ENCODE data around the gene OSBPL5.

OSBPL5 gene

GRCh38 chr11:3133261-3134217 lies 31.6 kb downstream of the OSBPL5 start:
- DNase-seq = no peak

DNA sequence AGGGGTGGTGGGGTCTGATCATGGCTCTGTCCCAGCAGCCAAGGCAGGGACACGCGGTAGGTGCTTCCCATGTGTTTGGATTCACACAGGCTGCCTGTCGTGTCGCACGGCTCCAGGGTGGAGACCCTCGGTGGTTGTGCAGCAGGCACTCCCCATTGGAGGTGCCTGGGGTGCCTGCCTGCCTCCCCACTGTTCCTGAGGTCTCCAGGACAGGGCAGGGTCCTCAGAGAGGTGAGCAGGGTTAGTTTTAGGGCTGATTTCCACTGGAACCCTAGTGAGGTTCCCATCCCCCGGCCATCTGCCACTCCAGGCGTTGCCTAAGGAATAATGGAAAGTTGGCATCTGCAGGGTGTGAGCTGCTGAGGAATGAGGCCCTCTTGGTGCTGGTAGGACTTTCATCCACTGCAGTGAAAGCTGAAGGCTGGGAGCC lies 32.3 kb downstream of the OSBPL5 start:
- DNase-seq = no peak

- no peak for DNase-seq
Measured at GRCh38 chr11:3132271-3132781, 32.8 kb downstream of the OSBPL5 start.

- no peak for DNase-seq
Measured at GRCh38 chr11:3131330-3131941, 33.7 kb downstream of the OSBPL5 start.

GRCh38 chr11:3130269-3131071 lies 34.6 kb downstream of the OSBPL5 start:
- no peak for DNase-seq

DNA sequence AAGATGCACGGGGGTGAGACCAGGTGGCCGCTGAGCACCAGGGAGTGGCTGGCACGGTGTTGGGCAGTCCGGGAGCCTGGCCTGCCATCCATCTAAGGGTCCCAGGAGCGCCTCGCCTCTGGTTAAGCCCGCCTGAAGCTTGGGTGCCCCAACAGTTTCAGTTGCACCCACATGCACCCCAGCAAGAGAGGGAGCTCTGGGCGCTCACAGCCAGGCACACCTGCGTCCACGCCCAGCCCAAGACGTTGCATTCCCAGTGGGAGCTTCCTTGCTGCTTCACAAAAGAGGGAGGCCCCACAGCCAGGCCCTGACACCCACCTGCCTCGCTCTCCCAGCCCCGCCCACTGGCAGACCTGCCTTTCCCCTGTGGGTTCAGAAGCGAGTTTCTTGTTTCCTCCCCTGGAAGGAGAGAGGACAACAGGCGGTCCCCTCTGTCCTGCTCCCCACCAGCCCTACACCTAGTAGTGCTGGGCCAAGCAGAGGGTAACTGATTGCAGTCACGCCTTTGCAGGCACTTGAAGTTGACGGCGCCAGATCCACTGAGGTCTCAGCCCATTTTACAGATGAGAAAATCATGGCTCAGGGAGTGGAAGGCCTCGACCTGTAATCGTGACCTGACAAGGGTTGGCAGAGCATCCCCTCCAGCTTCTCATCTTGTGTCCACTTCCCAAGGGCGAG lies 35.4 kb downstream of the OSBPL5 start:
- no peak for DNase-seq

DNA sequence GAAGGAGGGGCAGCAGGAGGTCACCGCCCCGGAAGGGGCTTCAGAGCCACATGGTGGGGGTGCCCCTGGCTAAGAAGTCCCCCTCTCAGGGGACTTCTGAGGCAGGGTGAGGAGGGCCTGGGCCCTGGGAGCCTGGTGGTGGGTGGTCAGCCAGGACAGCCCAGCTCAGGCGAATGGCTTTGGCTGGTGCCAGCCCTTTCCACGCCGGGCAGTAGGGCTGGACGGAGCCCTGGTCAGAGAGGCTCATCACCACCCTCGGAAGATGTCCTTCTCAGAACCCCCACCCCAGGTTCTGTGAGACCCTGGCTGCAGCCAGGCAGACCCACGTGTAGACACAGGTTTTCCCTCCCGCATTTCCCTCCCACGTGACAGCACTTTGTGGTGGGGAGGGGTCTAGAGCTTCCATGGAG lies 35.9 kb downstream of the OSBPL5 start:
- DNase-seq = no peak

GRCh38 chr11:3128356-3129180 lies 36.5 kb downstream of the OSBPL5 start:
- no peak for DNase-seq

- no peak for DNase-seq
Measured at GRCh38 chr11:3127706-3128355, 37.3 kb downstream of the OSBPL5 start.

GRCh38 chr11:3126901-3127691 lies 38.0 kb downstream of the OSBPL5 start:
- DNase-seq = no peak

DNA sequence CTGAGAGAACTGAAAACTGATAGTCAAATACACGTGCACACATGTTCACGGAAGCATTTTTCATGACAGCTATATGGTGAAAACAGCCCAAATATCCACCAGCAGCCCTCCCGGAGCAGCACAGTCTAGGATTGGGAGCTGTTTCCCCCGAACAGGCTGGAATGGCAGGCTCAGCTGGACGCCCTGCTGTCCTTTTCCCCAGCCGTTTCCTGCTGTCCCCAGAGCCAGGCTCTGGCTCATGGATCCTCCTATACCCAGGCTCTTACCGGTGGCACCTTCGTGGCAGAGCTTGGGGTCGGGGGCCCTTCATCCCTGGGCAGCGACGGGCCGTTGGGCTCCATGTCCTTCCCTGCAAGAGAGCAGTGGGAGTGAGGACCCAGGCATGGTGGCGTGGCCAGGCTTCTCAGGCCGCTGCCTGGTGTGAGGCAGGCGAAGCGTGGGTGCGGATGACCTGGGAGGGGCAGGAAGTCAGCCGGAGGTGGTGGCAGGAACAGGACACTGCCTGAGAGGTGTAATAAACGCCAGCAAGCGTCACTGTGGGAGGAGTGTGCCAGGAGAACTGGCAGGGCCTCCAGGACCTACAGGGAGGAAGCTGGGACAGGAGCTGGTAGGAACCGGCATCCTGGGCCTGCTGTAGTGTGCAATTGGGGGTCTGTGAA lies 38.8 kb downstream of the OSBPL5 start:
- no peak for DNase-seq

- DNase-seq = no peak
Measured at GRCh38 chr11:3124821-3125220, 40.3 kb downstream of the OSBPL5 start.

DNA sequence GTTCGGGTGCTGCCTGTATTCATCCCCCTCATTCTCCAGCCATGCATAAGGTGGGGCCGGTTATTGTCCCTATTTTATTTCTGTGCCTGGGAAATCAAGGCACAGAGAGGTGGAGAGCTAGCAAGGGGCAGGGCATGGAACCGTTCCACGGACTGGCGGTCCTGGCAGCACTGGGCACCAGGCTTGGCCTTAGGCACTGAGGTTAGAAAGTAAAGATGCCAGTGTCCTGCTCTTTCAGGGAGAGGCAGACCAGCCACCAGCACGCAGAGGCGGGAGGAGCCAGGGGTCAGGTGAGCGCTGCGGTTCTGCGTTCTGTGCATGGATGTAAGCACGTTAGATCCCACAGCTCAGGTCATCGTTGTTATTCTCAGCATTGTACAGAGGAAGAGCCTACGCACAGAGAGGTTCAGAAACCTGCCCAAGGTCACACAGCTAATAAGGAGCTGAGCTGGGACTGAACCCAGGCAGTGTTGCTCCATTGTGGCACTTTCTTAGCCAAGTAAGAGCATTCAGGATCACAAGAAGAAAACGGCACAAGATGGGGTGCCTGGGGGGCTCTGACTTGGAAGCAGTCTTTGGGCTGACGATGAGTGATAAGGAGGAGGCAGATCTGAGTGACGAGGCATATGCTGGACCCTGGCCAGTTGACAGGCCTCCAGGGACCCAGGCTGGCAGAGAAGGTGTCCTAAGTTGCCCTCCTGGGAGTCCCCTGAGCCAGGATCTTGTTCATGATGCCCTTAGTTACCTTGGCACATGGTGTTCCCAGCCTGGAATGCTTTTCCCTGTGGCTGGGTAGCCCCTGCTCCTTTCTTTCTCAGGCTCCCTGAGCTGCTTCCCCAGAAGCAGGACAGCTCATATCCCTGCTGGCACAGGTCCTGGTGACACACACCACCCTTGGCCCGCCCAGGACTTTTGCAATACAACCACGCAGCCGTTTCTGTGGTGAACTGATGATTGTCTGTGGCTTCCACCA lies 41.1 kb downstream of the OSBPL5 start:
- DNase-seq = no peak

DNA sequence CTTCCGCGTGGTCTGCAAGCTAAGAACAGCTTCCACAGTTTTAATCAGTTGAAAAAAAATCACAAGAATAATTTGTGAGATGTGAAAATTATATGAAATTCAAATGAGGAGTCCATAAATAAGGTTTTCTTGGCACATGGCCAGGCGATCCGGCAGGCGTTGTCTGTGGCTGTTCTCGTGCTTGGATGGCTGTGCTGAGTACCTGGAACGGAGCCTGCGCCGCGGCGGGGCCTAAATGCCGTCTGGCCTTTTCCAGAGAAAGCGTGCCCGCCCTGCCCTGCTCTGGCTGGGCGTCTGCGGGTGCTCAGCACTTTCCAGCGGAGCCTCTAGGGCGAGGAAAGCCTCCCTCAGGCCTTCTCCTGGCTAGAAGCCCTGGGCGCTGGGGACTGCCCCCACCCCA lies 41.8 kb downstream of the OSBPL5 start:
- DNase-seq = peak; percentile 21

- DNase-seq = no peak
Measured at GRCh38 chr11:3122775-3123201, 42.3 kb downstream of the OSBPL5 start.

DNA sequence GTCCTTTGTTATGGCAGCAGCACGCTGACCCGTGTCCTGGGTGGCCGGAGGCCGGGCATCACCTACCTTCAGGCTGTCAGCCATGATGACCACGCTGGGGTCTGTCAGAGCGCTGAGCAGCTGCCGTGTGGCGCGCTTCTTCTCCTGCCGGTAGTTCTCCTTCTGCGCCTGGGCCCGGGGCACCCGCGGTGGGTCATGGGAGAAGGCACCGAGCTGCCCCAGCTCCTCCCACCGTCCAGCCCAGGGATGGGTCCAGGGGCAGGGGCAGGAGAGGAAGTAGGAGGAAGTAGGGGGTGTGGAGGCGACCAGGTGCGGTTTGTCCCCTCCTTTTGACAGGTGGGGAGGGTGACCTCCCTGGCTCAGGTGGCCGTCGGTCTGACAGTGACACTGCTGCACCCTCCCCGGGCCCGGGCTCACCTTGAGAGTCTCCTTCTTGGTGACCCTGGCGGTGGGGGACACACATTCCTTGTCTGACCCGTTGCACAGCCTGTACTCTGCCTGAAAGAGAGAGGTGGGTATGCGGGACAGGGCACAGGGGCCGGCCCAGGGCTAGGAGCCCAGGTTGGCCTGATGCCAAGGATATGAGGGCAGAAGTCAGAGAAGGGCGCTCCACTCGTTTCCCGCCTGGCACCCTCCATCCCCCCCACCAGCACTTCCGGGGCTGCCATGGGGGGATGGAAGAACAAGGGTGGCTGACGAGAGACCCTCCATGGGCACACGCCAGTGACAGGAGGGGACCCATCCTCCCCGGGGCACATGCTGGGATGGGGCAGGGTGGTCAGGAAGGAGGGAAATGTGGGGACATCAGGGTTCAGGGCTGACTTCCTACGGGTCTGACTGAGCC lies 43.0 kb downstream of the OSBPL5 start:
- no peak for DNase-seq

DNA sequence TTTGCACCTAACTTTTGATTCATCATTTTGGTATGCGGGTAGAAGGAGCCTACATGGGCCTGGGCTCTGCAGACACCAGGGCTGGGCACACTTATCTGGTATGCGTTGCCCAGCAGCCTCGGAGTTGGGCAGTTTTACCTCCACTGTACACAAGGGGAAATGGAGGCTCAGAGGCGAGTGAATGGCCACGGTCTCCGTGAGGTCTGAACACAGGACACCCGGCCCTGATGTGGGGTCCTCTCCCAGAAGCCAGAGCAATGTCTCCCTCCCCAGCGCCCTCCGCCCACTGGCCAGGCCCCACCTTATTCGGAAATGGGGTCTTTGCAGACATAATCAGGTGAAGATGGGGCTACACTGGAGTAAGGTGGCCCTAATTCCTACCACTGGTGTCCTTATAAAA lies 43.7 kb downstream of the OSBPL5 start:
- no peak for DNase-seq

Data from NCI-H748 treated with DMSO at 0.1 percent for 48 hours (cell line).